PC-3 (cell line): ENCODE results near the gene TMEM45A. TPM values are rescaled to one million over a fixed set of nuclear protein-coding genes. Genes with fewer than 3 reads are reported as not detected.
A peak's percentile ranks its signal among the peaks of the same experiment; 100 is the strongest.

Source experiments
- ATAC-seq: fragments of 200-7000 bp; cut with Tn5 transposase; 2 replicates; pipeline ENCODE4 v1.9.1; 2020; ENCODE audit warnings: mild to moderate bottlenecking, moderate library complexity
- BruUV-seq: library from RNA; stranded (reverse); fragments of 400-500 nt; replicated peaks from 2 replicates; lab custom pipeline; 2021; lab: Mats Ljungman, UMichigan
- CTCF ChIA-PET: fragments of 300-600 bp; sonication (Branson Sonifier 250); formaldehyde crosslinking; loops from one replicate; lab custom pipeline; 2022; ENCODE audit warnings: antibody characterized with exemption; lab: Charles Lee
- POLR2A ChIA-PET: fragments of 300-600 bp; sonication (Branson Sonifier 250); formaldehyde crosslinking; loops from one replicate; lab custom pipeline; 2022; ENCODE audit warnings: antibody characterized with exemption; ENCODE audit not compliant: unreplicated experiment; lab: Charles Lee
- DNase-seq: peaks from one replicate; pipeline ENCODE4 v3.0.0-alpha.2; 2015
- H2AFZ ChIP-seq: fragments of 300-600 bp; sonication (generic); 2 replicates; pipeline ENCODE4 v1.6.0; 2016; ENCODE audit warnings: antibody characterized with exemption, low read length
- H3F3A ChIP-seq: fragments of 300-600 bp; sonication (generic); one replicate; pipeline ENCODE4 v1.6.0; 2017; ENCODE audit warnings: antibody characterized with exemption, low read length, control low read depth, mild to moderate bottlenecking; ENCODE audit not compliant: unreplicated experiment
- H3K27ac ChIP-seq: fragments of 300-600 bp; sonication (generic); 2 replicates; pipeline ENCODE4 v1.5.1; 2016; ENCODE audit warnings: mild to moderate bottlenecking, low read length
- H3K27me3 ChIP-seq: fragments of 300-600 bp; sonication (generic); 2 replicates; pipeline ENCODE4 v1.6.1; 2016; ENCODE audit warnings: low read length, mixed read lengths
- H3K36me3 ChIP-seq: fragments of 300-600 bp; sonication (generic); 2 replicates; pipeline ENCODE4 v1.6.1; 2016; ENCODE audit warnings: low read depth, mixed run types, low read length, mixed read lengths
- H3K4me1 ChIP-seq: fragments of 300-600 bp; sonication (generic); 2 replicates; pipeline ENCODE4 v1.5.1; 2016; ENCODE audit warnings: low read length; ENCODE audit not compliant: insufficient read depth
- H3K4me2 ChIP-seq: fragments of 300-600 bp; sonication (generic); 2 replicates; pipeline ENCODE4 v1.6.0; 2016; ENCODE audit warnings: low read length
- H3K4me3 ChIP-seq: fragments of 300-600 bp; sonication (generic); 2 replicates; pipeline ENCODE4 v1.5.1; 2016; ENCODE audit warnings: mild to moderate bottlenecking, low read length, mixed read lengths
- H3K79me2 ChIP-seq: fragments of 300-600 bp; sonication (generic); 2 replicates; pipeline ENCODE4 v1.6.1; 2017; ENCODE audit warnings: low read length, mixed read lengths
- H3K9ac ChIP-seq: fragments of 300-600 bp; sonication (generic); 2 replicates; pipeline ENCODE4 v1.6.0; 2016; ENCODE audit warnings: mild to moderate bottlenecking, low read length
- H3K9me2 ChIP-seq: fragments of 300-600 bp; sonication (generic); replicated peaks from 2 replicates; pipeline ENCODE4 v1.6.1; 2016; ENCODE audit warnings: mixed run types, low read length, mixed read lengths
- H3K9me3 ChIP-seq: fragments of 300-600 bp; sonication (generic); 2 replicates; pipeline ENCODE4 v1.6.1; 2016; ENCODE audit warnings: low read length, mixed read lengths
- H4K20me1 ChIP-seq: fragments of 300-600 bp; sonication (generic); 2 replicates; pipeline ENCODE4 v1.6.1; 2016; ENCODE audit warnings: low read length, mixed read lengths
- EZH2 ChIP-seq: fragments of 300-600 bp; sonication (generic); IDR thresholded peaks from one replicate; pipeline ENCODE4 v1.6.1; 2017; ENCODE audit warnings: antibody characterized with exemption, mild to moderate bottlenecking, low read length; ENCODE audit not compliant: unreplicated experiment
- EZH2phosphoT487 ChIP-seq: fragments of 300-600 bp; sonication (generic); IDR thresholded peaks from 2 replicates; pipeline ENCODE4 v1.6.1; 2018; ENCODE audit warnings: mild to moderate bottlenecking, antibody characterized with exemption, low read length, borderline replicate concordance
- intact Hi-C: fragments of 100-400 bp; cut with micrococcal nuclease; formaldehyde crosslinking; loops from 2 replicates; pipeline ENCODE4 v1.9.0; 2023
- total RNA-seq: library from RNA; depleted of rRNA; stranded (reverse); fragments of >200 nt; gene quantifications from 2 replicates; pipeline ENCODE4 v1.2.3, GENCODE V29; 2014
- TF ChIP-seq, protein P1 (sequence below): fragments of 300-600 bp; sonication (generic); conservative IDR thresholded peaks from 2 replicates; pipeline ENCODE4 v1.5.1; 2017; ENCODE audit warnings: antibody characterized with exemption, low read depth, mild to moderate bottlenecking, low read length

TMEM45A gene
- total RNA-seq, 1 experiment from 2014 or later: 7.6 TPM

DNA sequence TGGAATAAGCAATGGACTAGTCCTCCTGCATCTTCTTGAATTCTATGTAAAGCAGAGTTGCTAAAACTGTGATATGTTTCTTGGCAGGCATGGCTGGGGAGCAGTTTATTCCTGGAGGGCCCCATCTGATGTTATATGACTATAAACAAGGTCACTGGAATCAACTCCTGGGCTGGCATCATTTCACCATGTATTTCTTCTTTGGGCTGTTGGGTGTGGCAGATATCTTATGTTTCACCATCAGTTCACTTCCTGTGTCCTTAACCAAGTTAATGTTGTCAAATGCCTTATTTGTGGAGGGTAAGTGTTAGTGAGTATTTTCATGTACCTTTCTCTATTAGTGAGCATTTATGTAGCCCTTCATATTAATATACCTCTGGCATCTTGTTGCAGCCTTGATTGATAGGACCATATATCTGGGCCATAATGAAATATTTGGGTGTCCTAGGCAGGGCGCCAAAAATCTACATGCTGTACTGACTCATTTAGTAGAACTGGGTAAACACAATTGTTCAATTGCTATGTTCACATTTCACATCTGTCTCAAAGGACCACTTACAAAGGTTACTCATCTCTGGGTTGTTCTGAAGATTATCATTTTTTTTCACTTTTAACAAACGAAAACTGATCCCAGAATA is 64.4 kb downstream of the TMEM45A start:
- Histone ChIP-seq H3K9ac (no peak overlapping the region), H3K27ac (peak overlapping the region; percentile 60), H3K79me2 (no peaks in the 10 kb centered on the region), H3K9me2 (no peaks in the 10 kb centered on the region), H3F3A (no peaks in the 10 kb centered on the region), H3K4me1 (peaks cover 50% of the 10 kb centered on the region), H4K20me1 (no peaks in the 10 kb centered on the region), H3K9me3 (no peaks in the 10 kb centered on the region), H2AFZ (no peak overlapping the region), H3K4me3 (no peak overlapping the region), H3K4me2 (peak overlapping the region; percentile 38), H3K36me3 (no peaks in the 10 kb centered on the region), H3K27me3 (no peaks in the 10 kb centered on the region)
- DNase-seq (peak; percentile 87), ATAC-seq (peak; percentile 72)
- CTCF ChIA-PET: no interaction called here
- no peak for TF ChIP-seq EZH2phosphoT487
- no peak for TF ChIP-seq EZH2
- POLR2A ChIA-PET: interaction anchor here (0.5 kb wide), 1 partner anchor 37 kb away, joined by 6 read pairs; no protein-coding TSS in a partner anchor
- intact Hi-C loops: loop anchor here (2.0 kb wide), 1 partner anchor 24 kb away; no protein-coding TSS in a partner anchor
- no TSS peak for BruUV-seq

DNA sequence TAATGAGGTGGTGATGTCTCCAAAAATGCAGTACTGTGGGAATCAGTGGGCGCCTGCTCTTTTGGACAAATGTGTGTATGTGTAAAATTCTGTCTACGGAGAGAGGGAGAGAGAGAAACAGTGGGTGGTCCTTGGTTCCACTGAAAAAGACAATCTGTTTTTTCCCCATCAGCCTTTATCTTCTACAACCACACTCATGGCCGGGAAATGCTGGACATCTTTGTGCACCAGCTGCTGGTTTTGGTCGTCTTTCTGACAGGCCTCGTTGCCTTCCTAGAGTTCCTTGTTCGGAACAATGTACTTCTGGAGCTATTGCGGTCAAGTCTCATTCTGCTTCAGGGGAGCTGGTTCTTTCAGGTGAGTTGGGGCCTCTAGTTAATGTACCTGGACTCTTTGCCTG is 65.8 kb downstream of the TMEM45A start:
- TF ChIP-seq, protein P1, sequence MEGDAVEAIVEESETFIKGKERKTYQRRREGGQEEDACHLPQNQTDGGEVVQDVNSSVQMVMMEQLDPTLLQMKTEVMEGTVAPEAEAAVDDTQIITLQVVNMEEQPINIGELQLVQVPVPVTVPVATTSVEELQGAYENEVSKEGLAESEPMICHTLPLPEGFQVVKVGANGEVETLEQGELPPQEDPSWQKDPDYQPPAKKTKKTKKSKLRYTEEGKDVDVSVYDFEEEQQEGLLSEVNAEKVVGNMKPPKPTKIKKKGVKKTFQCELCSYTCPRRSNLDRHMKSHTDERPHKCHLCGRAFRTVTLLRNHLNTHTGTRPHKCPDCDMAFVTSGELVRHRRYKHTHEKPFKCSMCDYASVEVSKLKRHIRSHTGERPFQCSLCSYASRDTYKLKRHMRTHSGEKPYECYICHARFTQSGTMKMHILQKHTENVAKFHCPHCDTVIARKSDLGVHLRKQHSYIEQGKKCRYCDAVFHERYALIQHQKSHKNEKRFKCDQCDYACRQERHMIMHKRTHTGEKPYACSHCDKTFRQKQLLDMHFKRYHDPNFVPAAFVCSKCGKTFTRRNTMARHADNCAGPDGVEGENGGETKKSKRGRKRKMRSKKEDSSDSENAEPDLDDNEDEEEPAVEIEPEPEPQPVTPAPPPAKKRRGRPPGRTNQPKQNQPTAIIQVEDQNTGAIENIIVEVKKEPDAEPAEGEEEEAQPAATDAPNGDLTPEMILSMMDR: no peak
- TF ChIP-seq EZH2phosphoT487: no peak
- TF ChIP-seq EZH2: no peak
- DNase-seq (no peak), ATAC-seq (no peak)
- Histone ChIP-seq H3K9me2 (no peaks in the 10 kb centered on the region), H3K79me2 (no peaks in the 10 kb centered on the region), H4K20me1 (no peaks in the 10 kb centered on the region), H3K4me3 (no peak overlapping the region), H3K27me3 (no peaks in the 10 kb centered on the region), H3K36me3 (no peaks in the 10 kb centered on the region), H3K9me3 (no peaks in the 10 kb centered on the region), H3K9ac (no peak overlapping the region), H3K27ac (no peak overlapping the region), H3F3A (no peaks in the 10 kb centered on the region), H2AFZ (no peak overlapping the region), H3K4me2 (no peak overlapping the region), H3K4me1 (peaks cover 50% of the 10 kb centered on the region)
- POLR2A ChIA-PET: no interaction called here
- CTCF ChIA-PET: no interaction called here
- no TSS peak for BruUV-seq
- intact Hi-C loops: no loop called here

DNA sequence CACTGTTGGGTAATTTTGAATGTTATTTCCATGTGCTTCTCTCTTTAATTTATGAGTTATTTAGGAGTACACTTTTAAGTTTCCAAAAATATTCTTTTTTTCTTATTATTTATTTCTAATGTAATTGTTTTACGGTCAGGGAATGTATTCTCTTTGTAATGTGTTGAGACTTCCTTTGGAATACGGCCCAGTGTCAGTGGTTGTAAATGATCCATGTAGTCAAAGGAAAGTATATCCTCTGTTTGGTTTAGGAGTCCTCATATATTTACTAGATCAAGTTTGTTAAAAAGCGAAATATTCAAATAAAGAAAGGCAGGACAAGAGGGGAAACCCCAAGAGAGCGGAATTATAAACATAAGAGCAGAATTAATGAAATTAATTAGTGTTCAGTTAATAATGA is 68.0 kb downstream of the TMEM45A start:
- no peaks in the 10 kb centered on the region for H3K79me2 ChIP-seq
- no peak overlapping the region for H3K4me3 ChIP-seq
- no peaks in the 10 kb centered on the region for H4K20me1 ChIP-seq
- BruUV-seq: no TSS peak
- TF ChIP-seq EZH2 (no peak), EZH2phosphoT487 (no peak)
- TF ChIP-seq, protein P1: no peak
- H3K9me2 ChIP-seq: no peaks in the 10 kb centered on the region
- peaks cover 31% of the 10 kb centered on the region for H3K4me1 ChIP-seq
- no peak overlapping the region for H3K4me2 ChIP-seq
- H3F3A ChIP-seq: no peaks in the 10 kb centered on the region
- ATAC-seq: no peak
- POLR2A ChIA-PET: no interaction called here
- no peaks in the 10 kb centered on the region for H3K36me3 ChIP-seq
- H3K27me3 ChIP-seq: no peaks in the 10 kb centered on the region
- CTCF ChIA-PET: no interaction called here
- H2AFZ ChIP-seq: no peak overlapping the region
- no peak overlapping the region for H3K9ac ChIP-seq
- no peak overlapping the region for H3K27ac ChIP-seq
- intact Hi-C loops: no loop called here
- no peaks in the 10 kb centered on the region for H3K9me3 ChIP-seq
- no peak for DNase-seq
